CD4-positive, alpha-beta memory T cell (primary cell): ENCODE results near the gene RIC3. TPM values are rescaled to one million over a fixed set of nuclear protein-coding genes. Genes with fewer than 3 reads are reported as not detected.

Experiments used
- CTCF ChIA-PET: fragments of 350-600 bp; sonication (Branson Sonifier 250); formaldehyde crosslinking; loops from one replicate; lab custom pipeline; 2021; ENCODE audit warnings: inconsistent platforms; ENCODE audit not compliant: partially characterized antibody; lab: Charles Lee
- POLR2A ChIA-PET: fragments of 350-600 bp; sonication (Branson Sonifier 250); formaldehyde crosslinking; loops from one replicate; lab custom pipeline; 2021; ENCODE audit not compliant: partially characterized antibody; lab: Charles Lee
- DNase-seq, 5 donors: peaks; one replicate each; pipeline versions ENCODE4 v3.0.0 to v3.0.0-alpha.2; 2020 to 2022; ENCODE audit warnings: mixed read lengths in 1 of 5
- H3K27ac ChIP-seq: one replicate; pipeline ENCODE4 v1.7.0; 2013; ENCODE audit warnings: low read depth, low read length
- H3K27me3 ChIP-seq: 2 replicates; pipeline ENCODE4 v1.7.0; 2013; ENCODE audit warnings: mild to moderate bottlenecking, low read length, moderate library complexity; ENCODE audit not compliant: insufficient read depth
- H3K36me3 ChIP-seq: 2 replicates; pipeline ENCODE4 v1.7.0; 2013; ENCODE audit warnings: mild to moderate bottlenecking, low read length, moderate library complexity; ENCODE audit not compliant: insufficient read depth
- H3K4me1 ChIP-seq: 2 replicates; pipeline ENCODE4 v1.7.0; 2013; ENCODE audit warnings: mild to moderate bottlenecking, low read length, moderate library complexity; ENCODE audit not compliant: insufficient read depth
- H3K4me3 ChIP-seq, 2 donors: one replicate each; pipeline ENCODE4 v1.7.0; 2013; ENCODE audit warnings: low read length in 2 of 2, mild to moderate bottlenecking in 1 of 2
- H3K9me3 ChIP-seq, 2 donors: one replicate each; pipeline ENCODE4 v1.7.0; 2013; ENCODE audit warnings: low read length in 2 of 2, control low read depth in 1 of 2; ENCODE audit not compliant: control insufficient read depth in 1 of 2
- H3K27ac Mint-ChIP-seq, 7 donors: one replicate each; pipeline ENCODE4 v1.8.0; 2020 to 2021; ENCODE audit warnings: mixed read lengths in 7 of 7, mild to moderate bottlenecking in 6 of 7, inconsistent platforms in 3 of 7, moderate library complexity in 3 of 7
- H3K27me3 Mint-ChIP-seq, 2 donors: one replicate each; pipeline ENCODE4 v1.8.0; 2020 to 2021; ENCODE audit warnings: mixed read lengths in 2 of 2
- H3K36me3 Mint-ChIP-seq, 2 donors: one replicate each; pipeline ENCODE4 v1.8.0; 2020 to 2021; ENCODE audit warnings: mixed read lengths in 2 of 2, inconsistent platforms in 1 of 2, mild to moderate bottlenecking in 1 of 2
- H3K4me1 Mint-ChIP-seq, 4 donors: one replicate each; pipeline ENCODE4 v1.8.0; 2020 to 2021; ENCODE audit warnings: mixed read lengths in 4 of 4, mild to moderate bottlenecking in 1 of 4
- H3K4me3 Mint-ChIP-seq, 8 donors: one replicate each; pipeline ENCODE4 v1.8.0; 2020 to 2021; ENCODE audit warnings: mixed read lengths in 8 of 8, mild to moderate bottlenecking in 7 of 8, moderate library complexity in 6 of 8, inconsistent platforms in 3 of 8
- H3K9me3 Mint-ChIP-seq, 8 donors: one replicate each; pipeline ENCODE4 v1.8.0; 2020 to 2021; ENCODE audit warnings: mixed read lengths in 8 of 8, mild to moderate bottlenecking in 5 of 8, inconsistent platforms in 3 of 8, moderate library complexity in 1 of 8
- intact Hi-C: fragments of 100-400 bp; cut with micrococcal nuclease; formaldehyde crosslinking; loops from one replicate; pipeline ENCODE4 v1.15.1; 2023
- polyA plus RNA-seq, 2 donors: library from polyadenylated mRNA; unstranded; fragments of 300-500 nt; fragmentation: Illumina TruSeq; gene quantifications; one replicate each; pipeline ENCODE4 v1.2.3, GENCODE V29; 2021
- total RNA-seq, 2 experiments: library from RNA; stranded (reverse); gene quantifications; one replicate each; pipeline ENCODE4 v1.2.3, GENCODE V29; 2021

RIC3 gene
- total and polyA plus RNA-seq, 4 experiments from 2014 or later: 1.8 to 30.0 (median 16.2) TPM

DNA sequence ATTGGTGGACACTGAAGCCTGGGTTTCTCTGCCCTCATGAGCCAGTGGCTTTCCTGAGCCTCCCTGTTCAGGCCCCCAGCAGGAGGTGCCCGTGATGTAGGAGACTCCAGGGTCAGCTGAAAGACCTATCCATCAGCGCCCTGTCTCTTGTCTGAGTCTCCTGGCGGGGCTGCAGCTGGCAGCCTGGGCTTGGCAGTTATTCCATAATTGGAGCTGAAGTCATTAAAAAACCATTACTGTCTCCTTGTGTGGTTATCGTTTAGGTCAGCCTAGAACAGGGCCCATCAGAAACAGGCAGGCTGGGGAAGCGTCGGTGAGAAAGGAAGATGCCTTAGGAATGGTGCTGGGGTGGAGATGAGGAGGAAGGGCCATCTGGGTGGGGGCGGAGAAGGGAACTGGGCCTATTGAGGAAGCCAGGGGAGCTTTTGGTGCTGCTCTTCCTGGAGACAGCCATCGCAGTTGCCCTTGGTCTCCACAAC, 82.8 kb downstream of the RIC3 start:
- Mint-ChIP-seq H3K36me3 (no peaks in the 10 kb centered on the region), H3K9me3 (no peaks in the 10 kb centered on the region), H3K27ac (peak overlapping the region in 1 of 7 donors; percentile 11), H3K4me3 (no peak overlapping the region), H3K27me3 (peaks cover 28 to 37% of the 10 kb centered on the region in 2 donors), H3K4me1 (peaks cover 2 to 9% (median 5%) of the 10 kb centered on the region in 4 donors)
- DNase-seq: no peak
- Histone ChIP-seq H3K9me3 (no peaks in the 10 kb centered on the region), H3K36me3 (no peaks in the 10 kb centered on the region), H3K27ac (no peak overlapping the region), H3K4me1 (peaks cover 7% of the 10 kb centered on the region), H3K4me3 (no peak overlapping the region), H3K27me3 (peaks cover 17% of the 10 kb centered on the region)
- intact Hi-C loops: no loop called here
- CTCF ChIA-PET: interaction anchor here (3.2 to 6.3 kb wide), 2 partner anchors 12 to 52 kb away, joined by 13 to 73 read pairs; no protein-coding TSS in a partner anchor
- POLR2A ChIA-PET: no interaction called here

DNA sequence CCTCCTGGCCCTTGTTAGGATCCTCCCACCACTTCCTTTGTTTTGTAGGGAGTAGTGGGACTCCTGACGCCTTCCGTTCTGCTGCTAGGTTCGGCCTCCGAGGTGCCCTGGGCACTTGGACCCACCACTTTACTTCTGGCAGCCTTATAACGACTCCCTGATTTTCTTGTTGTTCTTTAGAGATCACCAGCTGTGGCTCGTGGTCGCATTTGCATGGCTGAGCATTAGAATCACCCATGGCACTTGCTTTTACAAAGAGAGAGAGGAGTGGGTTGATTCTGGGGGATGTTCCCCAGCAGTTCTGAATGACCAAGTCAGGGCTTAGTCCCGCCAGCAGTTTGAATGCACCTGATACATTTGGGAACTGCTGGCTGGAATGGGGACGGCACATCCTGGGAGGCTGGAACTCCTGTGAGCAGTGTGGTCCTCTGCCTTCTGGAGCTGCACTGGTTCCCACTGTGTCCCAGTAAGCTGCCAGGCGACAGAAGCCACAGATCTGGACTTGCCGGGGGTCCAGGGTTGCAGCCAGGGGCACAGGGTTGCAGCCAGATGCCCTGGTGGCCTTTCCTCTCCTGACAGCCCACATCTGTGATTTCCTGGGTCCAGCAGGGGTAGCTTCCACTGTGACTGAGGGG, 83.7 kb downstream of the RIC3 start:
- Mint-ChIP-seq H3K36me3 (no peaks in the 10 kb centered on the region), H3K4me3 (no peak overlapping the region), H3K27me3 (peaks cover 31 to 41% of the 10 kb centered on the region in 2 donors), H3K27ac (no peak overlapping the region), H3K9me3 (no peaks in the 10 kb centered on the region), H3K4me1 (peaks cover 2 to 11% (median 7%) of the 10 kb centered on the region in 4 donors)
- peaks cover 19% of the 10 kb centered on the region for H3K27me3 ChIP-seq
- intact Hi-C loops: no loop called here
- ChIA-PET POLR2A (no interaction called here), CTCF (interaction anchor here (1.1 kb wide), 1 partner anchor 15 kb away, joined by 5 read pairs; no protein-coding TSS in a partner anchor)
- no peak for DNase-seq
- H3K4me1 ChIP-seq: peaks cover 7% of the 10 kb centered on the region
- H3K4me3 ChIP-seq: no peak overlapping the region
- no peaks in the 10 kb centered on the region for H3K36me3 ChIP-seq
- H3K9me3 ChIP-seq: no peaks in the 10 kb centered on the region
- no peak overlapping the region for H3K27ac ChIP-seq

DNA sequence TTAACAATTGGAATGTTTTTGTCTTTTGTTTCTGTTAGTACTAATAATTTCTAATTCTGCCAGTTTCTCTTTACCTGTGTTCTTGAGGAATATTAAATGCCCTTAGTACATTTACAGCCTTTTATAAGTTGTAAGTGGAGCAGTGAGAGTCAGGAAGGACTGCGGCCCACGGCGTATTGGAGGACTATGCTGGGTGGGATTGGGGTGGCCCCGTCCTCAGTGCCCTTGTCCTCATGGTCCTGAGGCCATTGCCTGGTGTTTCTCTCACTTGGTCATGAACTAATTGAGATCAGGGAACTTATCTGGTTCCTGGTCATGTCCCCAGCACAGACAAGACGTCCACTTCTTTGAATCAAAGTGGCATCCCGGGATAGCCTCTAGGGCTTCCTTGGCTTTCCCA, 84.5 kb downstream of the RIC3 start:
- intact Hi-C loops: no loop called here
- Mint-ChIP-seq H3K27me3 (peaks cover 32 to 41% of the 10 kb centered on the region in 2 donors), H3K36me3 (no peaks in the 10 kb centered on the region), H3K4me3 (no peak overlapping the region), H3K9me3 (no peaks in the 10 kb centered on the region), H3K27ac (no peak overlapping the region), H3K4me1 (peaks cover 2 to 11% (median 7%) of the 10 kb centered on the region in 4 donors)
- peaks cover 22% of the 10 kb centered on the region for H3K27me3 ChIP-seq
- peaks cover 7% of the 10 kb centered on the region for H3K4me1 ChIP-seq
- H3K4me3 ChIP-seq: no peak overlapping the region
- no peak overlapping the region for H3K27ac ChIP-seq
- no peaks in the 10 kb centered on the region for H3K9me3 ChIP-seq
- ChIA-PET POLR2A (no interaction called here), CTCF (interaction anchor here (1.1 kb wide), 1 partner anchor 16 kb away, joined by 5 read pairs; no protein-coding TSS in a partner anchor)
- DNase-seq: no peak
- H3K36me3 ChIP-seq: no peaks in the 10 kb centered on the region

DNA sequence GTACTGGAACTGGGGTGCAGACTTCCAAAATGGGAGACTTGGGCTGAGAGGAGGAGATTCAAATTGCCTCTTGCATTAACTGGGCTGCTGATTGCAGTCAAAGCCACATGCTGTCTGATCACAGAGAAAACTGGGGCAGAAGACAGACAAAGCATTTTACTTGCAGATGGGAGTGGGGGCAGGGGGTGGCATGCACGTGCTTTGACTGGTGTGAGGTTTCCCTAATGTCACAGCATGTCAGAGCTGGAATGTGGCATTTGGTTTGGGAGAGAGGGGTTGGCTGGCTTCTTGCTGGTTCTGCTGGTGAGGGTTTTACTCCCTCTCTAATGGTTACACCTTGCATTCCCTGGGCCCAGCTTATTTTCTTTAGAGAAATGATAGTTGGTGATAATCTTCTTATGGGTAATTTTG, 84.9 kb downstream of the RIC3 start:
- ChIA-PET POLR2A (no interaction called here), CTCF (no interaction called here)
- peaks cover 2 to 11% (median 7%) of the 10 kb centered on the region in 4 donors for H3K4me1 Mint-ChIP-seq
- H3K4me3 Mint-ChIP-seq: no peak overlapping the region
- H3K27me3 Mint-ChIP-seq: peaks cover 32 to 41% of the 10 kb centered on the region in 2 donors
- intact Hi-C loops: no loop called here
- Histone ChIP-seq H3K9me3 (no peaks in the 10 kb centered on the region), H3K4me3 (no peak overlapping the region), H3K27me3 (peaks cover 22% of the 10 kb centered on the region), H3K36me3 (no peaks in the 10 kb centered on the region), H3K4me1 (peaks cover 7% of the 10 kb centered on the region), H3K27ac (no peak overlapping the region)
- no peak for DNase-seq
- no peaks in the 10 kb centered on the region for H3K36me3 Mint-ChIP-seq
- no peak overlapping the region for H3K27ac Mint-ChIP-seq
- H3K9me3 Mint-ChIP-seq: no peaks in the 10 kb centered on the region

DNA sequence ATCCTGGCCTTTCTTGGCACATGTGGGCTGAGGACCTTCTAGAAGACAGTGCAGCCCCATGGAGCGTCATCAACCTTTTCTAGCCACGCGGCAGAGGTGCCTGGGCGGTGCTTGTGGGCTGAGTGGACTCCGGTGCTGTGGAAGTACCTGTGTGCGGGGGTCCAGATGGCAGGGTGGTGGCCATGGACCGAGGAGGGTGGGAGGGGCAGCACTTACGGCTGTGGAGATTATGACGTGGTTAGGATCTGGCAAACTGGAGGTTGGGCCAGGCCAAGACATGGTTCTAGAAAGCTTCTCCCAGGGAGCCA, 85.8 kb downstream of the RIC3 start:
- Histone ChIP-seq H3K4me1 (peaks cover 7% of the 10 kb centered on the region), H3K27me3 (peaks cover 22% of the 10 kb centered on the region), H3K27ac (no peak overlapping the region), H3K36me3 (no peaks in the 10 kb centered on the region), H3K9me3 (no peaks in the 10 kb centered on the region), H3K4me3 (no peak overlapping the region)
- no peak overlapping the region for H3K27ac Mint-ChIP-seq
- no peaks in the 10 kb centered on the region for H3K36me3 Mint-ChIP-seq
- no peak overlapping the region for H3K4me3 Mint-ChIP-seq
- peaks cover 2 to 11% (median 7%) of the 10 kb centered on the region in 4 donors for H3K4me1 Mint-ChIP-seq
- intact Hi-C loops: no loop called here
- H3K27me3 Mint-ChIP-seq: peaks cover 32 to 41% of the 10 kb centered on the region in 2 donors
- POLR2A ChIA-PET: no interaction called here
- DNase-seq: no peak
- CTCF ChIA-PET: interaction anchor here (1.2 to 1.7 kb wide), 2 partner anchors 9 to 16 kb away, joined by 4 to 6 read pairs; no protein-coding TSS in a partner anchor
- no peaks in the 10 kb centered on the region for H3K9me3 Mint-ChIP-seq

DNA sequence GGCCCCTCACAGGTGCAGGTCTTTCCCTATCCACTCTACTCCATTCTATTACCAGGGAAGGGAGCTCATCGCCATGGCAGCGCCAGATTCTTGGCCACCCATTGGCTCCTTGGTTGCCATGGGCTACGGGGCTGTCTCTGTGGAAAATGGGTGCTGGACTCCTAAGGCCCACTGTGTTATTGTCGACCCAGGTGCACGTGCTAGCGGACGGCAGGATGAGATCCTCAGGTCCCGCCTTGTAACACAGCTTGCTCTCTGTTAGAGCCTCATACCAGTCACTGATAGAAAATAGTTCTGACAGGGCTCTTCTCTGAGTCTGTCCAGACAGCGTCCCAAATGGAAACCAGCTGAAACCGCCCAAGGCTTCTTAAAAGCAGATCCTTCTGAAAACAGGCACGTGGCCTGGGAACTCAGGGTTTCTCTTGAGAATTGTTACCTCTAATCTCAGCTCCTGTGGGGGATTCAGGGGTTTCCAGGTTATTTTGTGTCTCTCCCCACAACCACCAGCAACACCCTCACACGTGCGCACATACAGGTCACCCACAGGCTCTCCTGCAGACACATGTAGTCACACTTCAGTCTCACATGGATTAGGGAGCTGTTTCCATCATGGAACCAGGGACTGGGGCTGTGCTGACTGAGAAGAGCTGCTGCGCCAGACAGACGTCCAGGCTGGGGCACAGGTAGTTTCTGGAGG, 86.3 kb downstream of the RIC3 start:
- H3K9me3 Mint-ChIP-seq: no peaks in the 10 kb centered on the region
- no peaks in the 10 kb centered on the region for H3K36me3 Mint-ChIP-seq
- Histone ChIP-seq H3K27ac (no peak overlapping the region), H3K4me3 (no peak overlapping the region), H3K4me1 (peaks cover 7% of the 10 kb centered on the region), H3K36me3 (no peaks in the 10 kb centered on the region), H3K9me3 (no peaks in the 10 kb centered on the region), H3K27me3 (peaks cover 22% of the 10 kb centered on the region)
- peaks cover 2 to 11% (median 7%) of the 10 kb centered on the region in 4 donors for H3K4me1 Mint-ChIP-seq
- intact Hi-C loops: no loop called here
- peaks cover 32 to 44% of the 10 kb centered on the region in 2 donors for H3K27me3 Mint-ChIP-seq
- ChIA-PET POLR2A (no interaction called here), CTCF (interaction anchor here (1.2 to 1.7 kb wide), 2 partner anchors 9 to 16 kb away, joined by 4 to 6 read pairs; no protein-coding TSS in a partner anchor)
- H3K4me3 Mint-ChIP-seq: peak overlapping the region in 6 of 8 donors; percentile 12 to 71 (median 46)
- DNase-seq: no peak
- H3K27ac Mint-ChIP-seq: no peak overlapping the region

DNA sequence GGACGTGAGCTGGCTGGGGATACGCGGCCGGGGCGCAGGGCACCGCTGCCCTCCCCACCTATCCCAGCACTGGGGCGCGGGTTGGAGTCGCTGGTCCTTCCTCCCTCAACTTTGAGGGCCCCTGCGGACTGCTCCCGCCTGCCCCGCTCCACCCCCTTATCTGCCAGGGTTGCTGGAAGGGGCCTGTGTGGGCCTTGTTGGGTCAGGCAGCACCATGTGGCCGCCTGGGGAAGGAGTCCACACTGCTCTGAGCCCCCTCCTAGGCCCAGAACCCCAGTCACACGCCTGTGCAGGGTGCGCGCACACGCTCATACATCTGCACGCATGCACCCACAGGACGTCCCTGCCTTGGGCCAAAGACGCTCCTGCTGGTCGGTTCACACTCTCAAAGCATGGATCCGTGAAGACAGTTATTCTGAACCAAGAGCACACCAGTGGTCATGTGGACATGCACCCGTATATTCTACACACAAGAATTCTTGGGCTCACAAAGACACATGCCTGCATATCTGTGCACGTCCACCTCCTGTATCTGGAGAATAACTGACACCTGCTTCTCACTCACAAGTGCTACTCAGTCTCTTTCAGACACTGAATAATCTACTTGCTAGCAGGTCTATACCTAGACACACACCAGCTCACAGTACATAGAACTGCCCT, 87.1 kb downstream of the RIC3 start:
- ChIA-PET CTCF (interaction anchor here (1.2 to 1.7 kb wide), 2 partner anchors 10 to 17 kb away, joined by 4 to 6 read pairs; no protein-coding TSS in a partner anchor), POLR2A (no interaction called here)
- Histone ChIP-seq H3K4me1 (peaks cover 7% of the 10 kb centered on the region), H3K36me3 (no peaks in the 10 kb centered on the region), H3K27me3 (peaks cover 22% of the 10 kb centered on the region), H3K9me3 (no peaks in the 10 kb centered on the region), H3K4me3 (no peak overlapping the region), H3K27ac (no peak overlapping the region)
- no peak for DNase-seq
- Mint-ChIP-seq H3K36me3 (no peaks in the 10 kb centered on the region), H3K9me3 (no peaks in the 10 kb centered on the region), H3K27me3 (peaks cover 33 to 46% of the 10 kb centered on the region in 2 donors), H3K4me3 (peak overlapping the region; percentile 41 to 75 (median 69)), H3K4me1 (peaks cover 2 to 11% (median 7%) of the 10 kb centered on the region in 4 donors), H3K27ac (no peak overlapping the region)
- intact Hi-C loops: no loop called here
